Activated CD8-positive, alpha-beta T cell treated with anti-CD3 and anti-CD28 coated beads, Interleukin-2, amount 10 ng/mL, durations not matched to agents 7 days and 5 days (primary cell): ENCODE results near the gene RNF217. TPM values are rescaled to one million over a fixed set of nuclear protein-coding genes. Genes with fewer than 3 reads are reported as not detected.
"Not testable (repeated sequence)": the region's sequence is repeated elsewhere in the genome, so short reads cannot be mapped to it uniquely, and the experiment has no call there.

Experiments used
- ATAC-seq: fragments of 150-1000 bp; cut with Tn5 transposase; one replicate; pipeline ENCODE4 v1.10.0; 2021; ENCODE audit warnings: moderate library complexity
- CTCF ChIA-PET: fragments of 350-600 bp; sonication (Branson Sonifier 250); formaldehyde crosslinking; loops from one replicate; lab custom pipeline; 2021; ENCODE audit warnings: antibody characterized with exemption; lab: Charles Lee
- POLR2A ChIA-PET: fragments of 350-600 bp; sonication (Branson Sonifier 250); formaldehyde crosslinking; loops from one replicate; lab custom pipeline; 2021; ENCODE audit warnings: antibody characterized with exemption; lab: Charles Lee
- DNase-seq: peaks from one replicate; pipeline ENCODE4 v3.0.0-alpha.2; 2020
- H3K27ac Mint-ChIP-seq: one replicate; pipeline ENCODE4 v1.8.0; 2021; ENCODE audit warnings: mild to moderate bottlenecking, mixed read lengths
- H3K27me3 Mint-ChIP-seq: one replicate; pipeline ENCODE4 v1.8.0; 2021; ENCODE audit warnings: low read depth, mixed read lengths
- H3K36me3 Mint-ChIP-seq: one replicate; pipeline ENCODE4 v1.8.0; 2021; ENCODE audit warnings: low read depth, mixed read lengths
- H3K4me1 Mint-ChIP-seq: one replicate; pipeline ENCODE4 v1.8.0; 2021; ENCODE audit warnings: low read depth, mixed read lengths
- H3K4me3 Mint-ChIP-seq: one replicate; pipeline ENCODE4 v1.8.0; 2021; ENCODE audit warnings: mild to moderate bottlenecking, mixed read lengths
- H3K9me3 Mint-ChIP-seq: one replicate; pipeline ENCODE4 v1.8.0; 2022; ENCODE audit warnings: mixed read lengths; ENCODE audit not compliant: insufficient read depth
- total RNA-seq, 2 experiments: library from RNA; stranded (reverse); gene quantifications; one replicate each; pipeline ENCODE4 v1.2.3, GENCODE V29; 2021

The RNF217 gene
- total RNA-seq, 2 experiments from 2014 or later: 0.52 TPM; not detected in 1

GRCh38 chr6:125116170-125116569 lies 153.9 kb downstream of the RNF217 start:
- ChIA-PET POLR2A (no interaction called here), CTCF (no interaction called here)
- Mint-ChIP-seq H3K4me1 (no peaks in the 10 kb centered on the region), H3K4me3 (no peak overlapping the region), H3K36me3 (peaks cover 5% of the 10 kb centered on the region), H3K27me3 (peaks cover 6% of the 10 kb centered on the region), H3K27ac (no peak overlapping the region), H3K9me3 (peaks cover 11% of the 10 kb centered on the region)
- ATAC-seq: no peak
- no peak for DNase-seq

- Mint-ChIP-seq H3K9me3 (peaks cover 6% of the 10 kb centered on the region), H3K4me1 (no peaks in the 10 kb centered on the region), H3K27me3 (peaks cover 6% of the 10 kb centered on the region), H3K27ac (no peak overlapping the region), H3K36me3 (no peaks in the 10 kb centered on the region), H3K4me3 (no peak overlapping the region)
- DNase-seq: no peak
- ATAC-seq: no peak
- CTCF ChIA-PET: no interaction called here
- POLR2A ChIA-PET: no interaction called here
These were observed 154.5 kb downstream of the RNF217 start for GRCh38 chr6:125116710-125117109.

- H3K9me3 Mint-ChIP-seq: no peaks in the 10 kb centered on the region
- H3K4me3 Mint-ChIP-seq: no peak overlapping the region
- no peak for DNase-seq
- peaks cover 6% of the 10 kb centered on the region for H3K27me3 Mint-ChIP-seq
- CTCF ChIA-PET: no interaction called here
- no peaks in the 10 kb centered on the region for H3K4me1 Mint-ChIP-seq
- ATAC-seq: no peak
- no peak overlapping the region for H3K27ac Mint-ChIP-seq
- H3K36me3 Mint-ChIP-seq: no peaks in the 10 kb centered on the region
- POLR2A ChIA-PET: no interaction called here
These were observed 155.6 kb downstream of the RNF217 start for GRCh38 chr6:125117818-125118217.

GRCh38 chr6:125120054-125120590 lies 157.9 kb downstream of the RNF217 start:
- H3K4me1 Mint-ChIP-seq: no peaks in the 10 kb centered on the region
- H3K36me3 Mint-ChIP-seq: no peaks in the 10 kb centered on the region
- ATAC-seq (no peak), DNase-seq (no peak)
- no peak overlapping the region for H3K27ac Mint-ChIP-seq
- peaks cover 6% of the 10 kb centered on the region for H3K27me3 Mint-ChIP-seq
- ChIA-PET CTCF (no interaction called here), POLR2A (no interaction called here)
- no peak overlapping the region for H3K4me3 Mint-ChIP-seq
- H3K9me3 Mint-ChIP-seq: no peaks in the 10 kb centered on the region

GRCh38 chr6:125121894-125122293 lies 159.7 kb downstream of the RNF217 start:
- Mint-ChIP-seq H3K27ac (no peak overlapping the region), H3K4me3 (no peak overlapping the region), H3K4me1 (no peaks in the 10 kb centered on the region), H3K36me3 (no peaks in the 10 kb centered on the region), H3K9me3 (no peaks in the 10 kb centered on the region), H3K27me3 (no peaks in the 10 kb centered on the region)
- CTCF ChIA-PET: no interaction called here
- no peak for ATAC-seq
- no peak for DNase-seq
- POLR2A ChIA-PET: no interaction called here

GRCh38 chr6:125123051-125123450 lies 160.8 kb downstream of the RNF217 start:
- H3K27me3 Mint-ChIP-seq: no peaks in the 10 kb centered on the region
- ATAC-seq: no peak
- POLR2A ChIA-PET: no interaction called here

GRCh38 chr6:125123468-125124048 lies 161.3 kb downstream of the RNF217 start:
- no peak for ATAC-seq
- POLR2A ChIA-PET: no interaction called here
- H3K4me1 Mint-ChIP-seq: no peaks in the 10 kb centered on the region
- H3K27me3 Mint-ChIP-seq: no peaks in the 10 kb centered on the region
- H3K4me3 Mint-ChIP-seq: no peak overlapping the region
- H3K36me3 Mint-ChIP-seq: no peaks in the 10 kb centered on the region
- no peak overlapping the region for H3K27ac Mint-ChIP-seq
- no peaks in the 10 kb centered on the region for H3K9me3 Mint-ChIP-seq
- CTCF ChIA-PET: no interaction called here
- DNase-seq: no peak

More at GRCh38 chr6:125123051-125123450, 160.8 kb downstream of the RNF217 start:
- Mint-ChIP-seq H3K4me1 (no peaks in the 10 kb centered on the region), H3K4me3 (no peak overlapping the region), H3K27ac (no peak overlapping the region), H3K9me3 (no peaks in the 10 kb centered on the region), H3K36me3 (no peaks in the 10 kb centered on the region)
- no peak for DNase-seq
- CTCF ChIA-PET: no interaction called here

GRCh38 chr6:125124049-125124669 lies 161.9 kb downstream of the RNF217 start:
- no peaks in the 10 kb centered on the region for H3K4me1 Mint-ChIP-seq
- ATAC-seq (no peak), DNase-seq (no peak)
- POLR2A ChIA-PET: no interaction called here
- H3K27ac Mint-ChIP-seq: no peak overlapping the region
- peaks cover under 1% of the 10 kb centered on the region for H3K27me3 Mint-ChIP-seq
- no peaks in the 10 kb centered on the region for H3K36me3 Mint-ChIP-seq
- no peaks in the 10 kb centered on the region for H3K9me3 Mint-ChIP-seq
- H3K4me3 Mint-ChIP-seq: no peak overlapping the region
- CTCF ChIA-PET: no interaction called here

GRCh38 chr6:125125856-125126255 lies 163.6 kb downstream of the RNF217 start:
- H3K27me3 Mint-ChIP-seq, H3K9me3 Mint-ChIP-seq, CTCF ChIA-PET, DNase-seq, H3K27ac Mint-ChIP-seq, H3K4me1 Mint-ChIP-seq, ATAC-seq, H3K4me3 Mint-ChIP-seq, H3K36me3 Mint-ChIP-seq, POLR2A ChIA-PET: not testable (repeated sequence)

- Mint-ChIP-seq H3K4me3 (no peak overlapping the region), H3K27me3 (peaks cover 6% of the 10 kb centered on the region), H3K4me1 (no peaks in the 10 kb centered on the region), H3K36me3 (no peaks in the 10 kb centered on the region), H3K9me3 (no peaks in the 10 kb centered on the region), H3K27ac (no peak overlapping the region)
- no peak for DNase-seq
- ChIA-PET POLR2A (no interaction called here), CTCF (no interaction called here)
- ATAC-seq: no peak
These were observed 167.1 kb downstream of the RNF217 start for GRCh38 chr6:125129354-125129753.

GRCh38 chr6:125132058-125132457 lies 169.8 kb downstream of the RNF217 start:
- Mint-ChIP-seq H3K9me3 (no peaks in the 10 kb centered on the region), H3K4me3 (no peak overlapping the region), H3K4me1 (no peaks in the 10 kb centered on the region), H3K27ac (no peak overlapping the region), H3K27me3 (peaks cover 9% of the 10 kb centered on the region), H3K36me3 (no peaks in the 10 kb centered on the region)
- no peak for ATAC-seq
- DNase-seq: no peak
- POLR2A ChIA-PET: no interaction called here
- CTCF ChIA-PET: no interaction called here

- Mint-ChIP-seq H3K36me3 (no peaks in the 10 kb centered on the region), H3K27me3 (peaks cover 5% of the 10 kb centered on the region), H3K27ac (no peak overlapping the region), H3K4me1 (no peaks in the 10 kb centered on the region), H3K9me3 (no peaks in the 10 kb centered on the region), H3K4me3 (no peak overlapping the region)
- POLR2A ChIA-PET: no interaction called here
- no peak for DNase-seq
- CTCF ChIA-PET: no interaction called here
- no peak for ATAC-seq
These were observed 174.1 kb downstream of the RNF217 start for GRCh38 chr6:125136378-125136777.
